HuH-7 (cell line): ENCODE data around the gene ZPR1.
"Not testable (repeated sequence)": the region's sequence is repeated elsewhere in the genome, so short reads cannot be mapped to it uniquely, and the experiment has no call there.

ENCODE experiments used
- DNase-seq: peaks from one replicate; pipeline ENCODE4 v3.0.0; 2011; ENCODE audit warnings: low spot score

The ZPR1 gene

DNA sequence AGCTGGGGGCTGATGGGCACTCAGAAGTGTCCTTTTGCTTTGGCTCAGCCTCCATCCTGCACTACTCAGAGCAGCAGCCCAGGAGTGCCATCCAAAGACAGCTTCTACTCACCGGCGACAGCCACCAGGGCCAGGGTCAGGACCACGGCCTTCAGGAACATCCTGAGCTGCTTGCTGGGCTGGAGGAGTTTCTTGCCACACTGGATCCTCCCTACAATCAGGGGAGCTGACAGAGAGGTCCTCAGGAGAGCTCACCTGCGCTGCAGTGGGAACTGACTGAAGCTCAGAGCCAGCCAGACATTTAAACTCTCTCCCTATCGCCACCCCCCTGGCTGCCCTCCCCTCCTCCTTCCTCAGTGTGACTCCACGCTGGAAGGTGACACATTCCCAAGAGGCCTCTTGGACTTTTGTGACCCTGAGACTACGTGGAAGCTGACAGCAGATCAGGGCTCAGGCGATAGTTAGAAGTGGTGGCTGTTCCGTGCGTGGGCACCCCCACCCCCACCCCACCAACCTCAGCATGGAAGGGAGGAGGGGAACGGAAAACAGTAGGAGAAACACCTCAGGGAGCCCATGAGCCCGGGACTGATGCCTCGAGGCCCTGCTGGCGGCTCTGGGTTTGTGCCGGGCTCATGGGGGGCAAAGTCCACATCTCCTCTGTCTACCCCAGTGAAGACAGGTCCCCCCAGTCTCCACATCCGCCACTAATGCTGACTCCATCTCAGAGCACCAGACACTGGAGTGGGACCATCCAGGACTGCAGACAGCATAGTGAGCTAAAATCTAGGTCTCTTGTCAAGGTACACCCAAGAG, 35.4 kb upstream of the ZPR1 start, which contains the start of gene APOA4:
Gene APOA4 (minus strand): TSS at position 274 of the 813 bp plus-strand sequence. CDS start 113 bp downstream, at position 161.
- DNase-seq = no peak

DNA sequence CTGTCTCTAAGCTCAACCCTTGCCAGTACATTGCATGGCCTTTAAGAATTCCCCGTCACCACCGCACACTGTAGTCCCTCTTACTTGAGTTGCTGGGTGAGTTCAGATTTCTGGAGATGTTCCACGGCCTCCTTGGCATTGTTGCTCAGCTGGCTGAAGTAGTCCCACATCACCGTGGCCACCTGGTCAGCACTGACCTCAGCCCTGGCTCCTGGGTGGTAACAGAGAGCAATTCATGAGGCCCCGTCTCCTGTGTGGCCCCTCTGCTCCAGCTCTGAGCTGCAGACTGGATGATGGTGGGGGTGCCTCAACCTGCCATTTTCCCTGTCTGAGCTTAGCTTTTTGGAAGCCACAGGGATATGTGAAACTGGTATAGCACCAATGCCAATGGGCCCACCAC, 34.8 kb upstream of the ZPR1 start:
- no peak for DNase-seq

DNA sequence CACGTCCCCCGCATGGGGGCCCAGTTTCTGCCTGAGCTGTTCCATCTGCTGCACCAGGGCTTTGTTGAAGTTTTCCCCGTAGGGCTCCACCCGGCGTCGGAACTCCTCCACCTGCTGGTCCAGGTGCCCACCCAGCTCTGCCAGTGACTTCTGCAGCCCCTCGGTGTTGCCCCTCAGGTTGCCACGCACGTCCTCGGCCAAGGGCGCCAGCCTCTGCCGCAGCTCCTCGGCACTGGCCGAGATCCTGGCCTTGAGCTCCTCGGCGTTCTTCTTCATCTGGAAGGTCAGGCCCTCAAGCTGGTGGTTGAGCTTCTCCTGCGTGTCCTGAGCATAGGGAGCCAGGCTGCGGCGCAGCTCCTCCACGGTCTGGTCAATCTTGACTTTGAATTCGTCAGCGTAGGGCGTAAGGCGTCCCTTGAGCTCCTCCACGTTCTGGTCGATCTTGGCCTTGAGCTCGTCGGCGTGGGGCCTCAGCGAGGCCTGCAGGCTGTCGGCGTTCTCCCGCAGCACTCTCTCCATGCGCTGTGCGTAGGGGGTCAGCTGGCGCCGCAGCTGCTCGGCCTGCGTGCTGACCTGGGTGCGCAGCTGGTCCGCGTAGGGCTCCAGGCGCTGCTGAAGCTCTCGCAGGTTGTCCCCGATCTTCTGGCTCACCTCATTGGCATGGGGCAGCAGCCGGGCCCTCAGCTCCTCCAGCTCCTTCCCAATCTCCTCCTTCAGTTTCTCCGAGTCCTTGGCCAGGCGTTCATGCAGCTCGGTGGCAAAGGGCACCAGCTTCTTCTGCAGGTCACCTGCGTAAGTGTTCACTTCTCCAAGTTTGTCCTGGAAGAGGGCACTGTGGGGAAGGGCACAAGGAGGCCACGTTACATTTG, 33.5 kb upstream of the ZPR1 start:
- DNase-seq = no peak

DNA sequence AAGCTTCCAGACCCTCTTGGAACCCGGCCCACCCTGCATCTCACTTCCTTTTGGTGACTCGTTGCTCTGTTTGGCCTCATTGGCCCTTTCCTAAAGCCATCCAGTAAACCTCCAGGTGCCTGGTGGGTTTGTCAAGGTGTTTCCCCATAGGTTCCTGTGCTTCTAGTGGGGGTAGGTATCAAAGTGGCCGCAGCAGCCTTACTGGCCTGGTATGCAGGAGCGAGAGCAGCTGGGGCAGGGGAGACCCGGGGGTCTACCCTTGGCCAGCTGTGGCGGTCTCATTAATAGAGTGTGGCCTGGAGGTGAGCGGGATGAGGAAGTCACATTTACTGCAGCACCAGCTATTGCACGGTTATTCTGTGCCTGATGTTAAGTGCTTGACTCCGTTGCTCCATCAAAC, 31.2 kb upstream of the ZPR1 start:
- DNase-seq = no peak

DNA sequence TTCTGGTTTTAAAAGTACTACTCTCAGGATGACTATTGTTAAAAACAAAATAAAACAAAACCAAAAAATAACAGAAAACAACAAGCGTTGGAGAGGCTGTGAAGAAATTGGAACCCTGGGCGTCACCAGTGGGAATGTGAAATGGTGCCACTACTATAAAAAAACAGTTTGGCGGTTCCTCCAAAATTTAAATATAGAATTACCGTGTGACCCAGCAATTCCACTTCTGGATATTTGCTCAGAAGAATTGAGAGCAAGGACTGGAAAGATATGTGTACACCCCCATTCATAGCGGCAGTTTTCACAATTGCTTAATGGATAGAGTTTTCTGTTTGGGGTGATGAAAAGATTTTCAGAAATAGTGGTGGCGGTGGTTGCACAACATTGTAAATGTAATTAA, 26.7 kb upstream of the ZPR1 start:
- no peak for DNase-seq

DNA sequence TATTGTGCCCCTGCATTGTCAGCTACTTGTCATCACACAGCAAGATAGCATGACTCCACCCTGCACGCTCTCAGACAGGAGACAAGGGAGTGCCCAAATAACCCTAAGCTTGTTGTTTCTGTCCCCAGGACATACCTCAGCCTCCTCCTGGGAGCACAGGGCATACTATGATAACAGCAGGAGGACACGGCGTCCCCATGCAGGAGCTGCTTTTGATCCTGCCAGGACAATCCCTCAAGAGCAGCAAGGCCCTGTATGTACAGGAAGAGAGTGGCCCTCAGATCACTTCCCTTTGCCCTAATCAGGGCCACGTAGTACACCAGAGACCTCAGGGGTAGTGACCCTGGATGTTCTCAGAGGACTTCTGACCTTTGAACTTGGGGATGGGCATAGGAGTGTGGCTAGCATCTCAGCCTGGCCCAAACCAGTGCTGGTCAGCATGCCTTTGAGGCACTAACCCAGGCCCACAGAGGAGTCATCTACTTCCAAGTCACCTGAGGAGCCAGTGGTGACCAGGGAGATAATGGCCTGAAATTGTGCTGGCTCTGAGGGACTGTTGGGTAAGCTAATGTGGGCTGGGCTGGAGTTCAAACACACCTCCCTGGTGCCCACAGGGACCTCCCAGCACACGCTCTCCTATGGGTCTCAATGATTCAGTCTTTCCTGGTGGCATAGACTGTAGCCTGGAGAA, 26.1 kb upstream of the ZPR1 start:
- no peak for DNase-seq

DNA sequence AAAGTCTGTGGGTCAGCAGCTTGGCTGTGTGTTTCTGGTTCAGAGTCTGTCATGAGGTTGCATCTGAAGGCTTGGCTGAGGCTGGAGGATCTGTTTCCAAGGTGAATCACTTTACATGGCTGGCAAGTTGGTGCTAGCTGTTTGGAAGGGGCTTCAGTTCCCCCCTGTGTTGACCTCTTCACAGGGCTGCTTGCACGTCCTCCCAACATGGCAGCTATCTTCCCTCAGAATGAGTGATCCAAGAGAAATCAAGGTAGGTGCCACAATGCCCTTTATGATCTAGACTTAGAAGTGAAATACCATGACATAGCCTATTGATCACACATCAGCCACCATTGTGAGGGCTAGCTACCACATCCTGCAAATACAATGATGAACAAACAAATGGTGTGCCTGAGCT, 25.3 kb upstream of the ZPR1 start:
- DNase-seq = no peak

DNA sequence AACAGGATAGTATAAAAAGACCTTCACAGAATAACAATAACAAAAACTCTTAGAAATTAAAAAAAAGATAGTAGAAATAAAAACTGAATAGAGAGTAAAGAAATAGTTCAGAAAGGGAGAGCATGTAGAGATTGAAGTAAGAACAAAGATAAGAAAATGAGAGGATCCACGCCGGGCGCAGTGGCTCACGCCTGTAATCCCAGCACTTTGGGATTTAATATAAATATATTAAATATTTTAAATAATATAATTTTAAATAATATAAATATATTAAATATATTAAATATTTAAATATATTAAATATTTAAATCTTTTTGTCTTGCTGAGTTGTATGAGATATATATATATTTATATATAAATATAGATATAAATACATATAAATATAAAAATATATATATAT, 24.3 kb upstream of the ZPR1 start:
- DNase-seq = no peak

DNA sequence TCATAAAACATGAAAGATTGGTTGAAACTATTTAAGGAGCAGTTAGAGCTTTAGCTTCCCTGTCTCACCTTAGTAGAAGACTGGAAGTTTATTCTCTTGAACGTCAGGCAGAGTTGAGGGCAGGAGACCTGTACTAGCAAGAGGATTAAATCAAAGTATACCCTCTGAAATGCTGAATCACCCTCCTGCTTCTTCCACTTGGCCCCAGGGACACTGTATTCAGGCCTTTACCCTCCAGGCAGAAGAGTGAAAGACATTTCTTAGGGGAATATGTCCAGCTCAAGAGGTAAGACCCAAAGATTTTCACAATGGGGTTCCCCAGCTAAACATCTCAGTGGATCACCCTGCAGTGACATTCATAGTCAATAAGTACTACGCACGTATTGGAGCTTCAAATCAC, 23.4 kb upstream of the ZPR1 start:
- DNase-seq = no peak

DNA sequence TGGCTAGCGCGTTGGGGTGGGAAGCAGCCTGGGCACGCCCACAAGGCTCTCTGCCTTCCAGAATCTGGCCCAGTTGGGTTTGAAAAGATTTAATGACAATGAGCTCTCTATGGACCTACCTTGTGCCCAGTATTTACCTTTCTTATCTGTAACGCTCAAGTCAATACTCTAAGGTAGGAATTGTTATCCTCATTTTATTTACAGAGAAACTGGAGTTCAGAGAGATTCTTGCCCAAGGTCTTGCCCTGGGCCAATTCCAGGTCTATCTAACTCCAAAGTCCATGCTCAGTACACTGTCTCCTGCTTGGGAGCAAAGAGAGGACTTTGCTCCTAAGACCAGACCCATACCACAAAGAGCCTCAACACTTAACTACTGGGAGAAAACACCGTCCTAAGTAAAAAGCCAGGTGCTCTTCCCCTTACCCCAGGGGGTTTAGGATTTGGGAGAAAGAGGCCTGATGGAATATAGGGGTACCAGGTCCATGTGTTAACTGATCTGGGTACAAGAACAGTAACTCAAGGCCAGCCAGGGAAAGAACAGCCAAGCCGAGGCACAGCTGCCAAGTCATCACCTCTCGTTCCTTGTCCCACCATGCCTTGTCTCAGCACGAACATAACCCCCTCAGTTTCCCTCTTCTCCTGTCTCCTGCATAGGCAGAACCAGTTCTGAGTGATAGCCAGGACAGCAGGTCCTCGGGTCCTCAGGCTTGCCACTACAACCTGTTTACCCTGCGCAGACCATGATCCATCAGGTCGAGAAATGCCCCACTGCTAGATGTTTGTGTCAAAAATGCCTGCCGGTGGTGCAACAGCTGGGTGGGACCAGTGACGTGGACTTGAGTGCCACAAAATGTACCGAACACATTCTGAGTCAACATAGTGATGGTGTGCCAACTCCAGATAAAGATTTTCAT, 20.7 kb upstream of the ZPR1 start:
- peak; percentile 60 for DNase-seq

DNA sequence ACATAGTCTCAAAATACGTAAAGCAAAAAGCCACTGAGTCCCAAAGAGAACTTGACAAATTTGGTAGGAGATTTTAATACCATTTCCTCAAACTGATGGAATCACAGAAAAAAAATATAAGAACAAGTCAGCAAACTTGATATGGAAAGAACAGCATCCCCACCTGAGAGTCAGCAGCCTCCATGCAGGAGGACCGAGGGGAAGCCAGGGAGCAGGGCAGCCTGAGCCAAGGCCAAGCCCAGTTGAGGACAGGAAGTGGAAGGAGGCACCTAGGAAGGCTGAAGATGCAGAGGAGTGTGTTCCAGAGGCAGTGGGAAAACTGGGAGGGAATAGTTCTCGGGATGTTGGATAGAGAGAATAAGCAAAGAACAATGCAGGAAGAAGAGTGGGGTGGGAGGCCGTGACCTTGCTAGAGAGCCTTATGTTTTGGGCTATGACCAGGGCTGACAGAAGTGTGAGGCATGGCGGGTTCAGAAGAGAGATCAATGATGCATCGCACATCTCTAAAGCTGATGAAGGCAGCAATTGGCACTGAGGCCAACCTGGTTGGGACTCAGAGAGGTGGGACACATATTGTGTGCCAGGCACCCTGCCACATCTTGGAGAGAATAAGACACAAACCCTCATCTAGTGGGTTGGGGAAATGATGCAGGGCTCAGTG, 19.9 kb upstream of the ZPR1 start:
- DNase-seq = no peak

DNA sequence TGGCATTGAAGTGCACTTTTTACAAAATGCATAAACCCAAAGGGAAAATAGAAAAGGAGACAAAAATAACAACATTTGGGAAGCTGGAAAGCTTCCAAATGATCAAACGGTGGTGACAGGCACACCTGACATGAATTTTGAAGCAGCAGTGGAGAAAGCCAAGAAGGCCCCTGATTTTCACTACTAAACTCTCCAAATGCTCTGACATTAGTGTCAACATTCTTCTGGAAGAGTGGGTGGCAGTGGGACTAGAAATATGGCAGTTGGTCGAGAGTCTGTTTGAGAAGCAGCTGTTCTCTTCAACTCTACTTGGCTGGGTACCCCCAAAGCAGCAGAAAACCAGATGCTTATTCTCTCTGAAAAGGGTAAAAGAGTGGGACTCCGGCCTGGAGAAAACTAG, 16.2 kb upstream of the ZPR1 start:
- no peak for DNase-seq

DNA sequence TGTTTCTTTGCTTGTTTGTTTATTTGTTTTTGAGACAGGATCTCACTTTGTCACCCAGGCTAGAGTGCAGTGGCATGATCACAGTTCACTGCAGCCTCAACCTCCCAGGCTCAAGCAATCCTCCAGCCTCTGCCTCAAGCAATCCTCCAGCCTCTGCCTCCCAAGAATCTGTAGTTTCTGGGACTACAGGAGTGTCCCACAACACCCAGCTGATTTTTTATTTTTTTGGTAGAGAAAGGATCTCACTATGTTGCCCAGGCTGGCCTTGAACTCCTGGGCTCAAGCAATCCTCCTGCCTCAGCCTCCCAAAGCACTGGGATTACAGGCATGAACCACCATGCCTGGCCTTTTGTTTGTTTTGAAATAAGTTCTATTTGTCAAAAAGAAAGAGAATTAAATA, 13.8 kb upstream of the ZPR1 start:
- not testable (repeated sequence) for DNase-seq

DNA sequence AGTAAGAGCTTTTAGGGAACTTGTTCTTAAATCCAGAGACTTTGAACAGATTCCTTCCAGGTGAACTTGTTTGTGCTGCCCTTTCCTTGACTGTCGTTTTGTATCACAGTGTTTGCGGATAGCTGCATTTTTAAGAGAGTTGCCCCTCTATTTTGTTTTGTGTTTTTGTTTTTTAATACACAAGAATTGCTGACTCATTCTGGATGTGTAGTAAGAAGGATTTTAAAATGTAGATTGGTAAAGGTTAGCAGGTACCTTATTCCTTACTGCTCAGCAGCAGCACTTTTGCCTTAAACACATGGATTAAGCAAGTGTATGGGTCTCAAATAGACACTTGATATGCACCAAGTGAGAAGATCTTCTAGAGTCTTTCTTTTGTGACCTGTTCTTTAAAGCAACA, 12.8 kb upstream of the ZPR1 start:
- DNase-seq = no peak

DNA sequence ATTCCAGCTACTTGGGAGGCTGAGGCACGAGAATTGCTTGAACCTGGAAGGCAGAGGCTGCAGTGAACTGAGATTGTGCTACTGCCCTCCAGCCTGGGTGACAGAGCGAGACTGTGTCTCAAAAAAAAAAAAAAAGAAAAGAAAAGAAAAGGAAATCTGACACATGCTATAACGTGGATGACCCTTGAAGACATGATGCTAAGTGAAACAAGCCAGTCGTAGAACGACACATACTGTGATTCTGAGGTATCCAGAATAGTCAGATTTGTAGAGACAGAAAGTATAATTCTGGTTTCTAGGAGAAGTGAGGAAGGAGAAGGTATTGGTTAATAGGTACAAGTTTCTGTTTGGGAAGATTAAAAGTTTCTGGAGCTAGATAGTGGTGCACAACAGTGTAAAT, 10.5 kb upstream of the ZPR1 start:
- no peak for DNase-seq

DNA sequence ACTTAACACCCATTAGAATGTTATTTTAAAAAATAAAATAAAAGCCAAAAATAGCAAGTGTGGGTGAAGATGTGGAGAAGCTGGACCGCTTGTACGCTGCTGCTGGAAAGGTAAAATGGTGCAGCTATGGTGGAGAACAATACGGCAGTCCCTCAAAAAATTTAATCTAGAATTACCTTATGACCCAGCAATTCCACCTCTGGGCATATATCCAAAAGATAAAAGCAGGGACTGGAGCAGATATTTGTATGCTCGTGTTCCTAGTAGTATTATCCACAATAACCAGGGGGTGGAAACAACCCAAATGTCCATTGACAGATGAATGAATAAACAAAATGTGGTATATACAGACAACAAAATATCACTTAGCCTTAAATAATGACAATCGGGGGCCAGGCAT, 10.0 kb upstream of the ZPR1 start:
- DNase-seq = no peak

DNA sequence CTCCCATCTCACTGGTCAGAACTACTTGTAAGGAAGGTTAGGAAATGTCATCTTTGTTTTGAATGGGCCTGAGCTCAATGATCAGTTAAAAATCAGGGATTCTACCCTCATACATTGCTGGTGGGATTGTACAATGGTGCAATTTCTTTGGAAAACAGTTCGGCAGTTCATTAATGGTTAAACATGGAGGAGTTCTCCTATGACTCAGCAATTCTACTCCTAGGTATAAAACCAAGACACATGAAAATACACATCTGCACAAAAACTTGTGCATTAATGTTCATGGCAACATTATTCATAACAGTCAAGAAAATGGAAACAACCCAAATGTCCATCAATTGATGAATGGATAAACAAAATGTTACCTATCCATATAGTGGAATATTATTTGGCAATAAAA, 8.7 kb upstream of the ZPR1 start:
- no peak for DNase-seq

DNA sequence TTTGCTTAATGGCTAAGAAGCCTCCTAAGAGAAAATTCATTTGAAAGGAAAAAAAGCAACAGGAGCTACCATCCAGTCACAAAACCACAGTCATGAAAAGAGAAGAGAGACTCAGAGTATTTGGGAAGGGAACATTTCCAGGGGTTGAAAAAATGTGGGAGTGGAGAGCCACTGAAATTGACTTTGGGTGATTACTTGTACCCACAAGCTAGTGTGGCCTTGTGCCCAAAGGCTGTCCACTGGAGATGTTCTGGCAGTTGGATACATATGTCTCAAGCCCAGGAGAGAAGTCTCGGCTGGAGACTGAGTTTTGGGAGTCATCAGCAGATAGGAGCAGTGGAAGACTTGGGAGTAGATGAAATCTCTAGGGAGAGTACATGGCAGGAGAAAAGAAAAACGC, 7.0 kb upstream of the ZPR1 start:
- DNase-seq = no peak

DNA sequence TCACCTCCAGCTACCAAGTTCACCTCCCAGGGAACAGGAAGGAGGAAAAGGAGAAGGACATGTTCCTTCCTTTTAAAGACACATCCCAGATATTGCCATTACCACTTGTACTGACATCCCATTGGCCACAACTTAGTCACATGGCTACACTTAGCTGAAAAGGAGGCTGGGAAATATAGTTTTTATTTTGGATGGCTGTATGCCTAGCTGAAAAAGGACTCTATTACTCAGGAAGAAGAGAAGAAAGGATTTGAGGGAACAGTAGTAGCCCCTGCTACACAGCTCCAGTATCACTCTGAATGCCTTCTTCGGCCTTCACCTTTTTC, 5.9 kb upstream of the ZPR1 start:
- no peak for DNase-seq

DNA sequence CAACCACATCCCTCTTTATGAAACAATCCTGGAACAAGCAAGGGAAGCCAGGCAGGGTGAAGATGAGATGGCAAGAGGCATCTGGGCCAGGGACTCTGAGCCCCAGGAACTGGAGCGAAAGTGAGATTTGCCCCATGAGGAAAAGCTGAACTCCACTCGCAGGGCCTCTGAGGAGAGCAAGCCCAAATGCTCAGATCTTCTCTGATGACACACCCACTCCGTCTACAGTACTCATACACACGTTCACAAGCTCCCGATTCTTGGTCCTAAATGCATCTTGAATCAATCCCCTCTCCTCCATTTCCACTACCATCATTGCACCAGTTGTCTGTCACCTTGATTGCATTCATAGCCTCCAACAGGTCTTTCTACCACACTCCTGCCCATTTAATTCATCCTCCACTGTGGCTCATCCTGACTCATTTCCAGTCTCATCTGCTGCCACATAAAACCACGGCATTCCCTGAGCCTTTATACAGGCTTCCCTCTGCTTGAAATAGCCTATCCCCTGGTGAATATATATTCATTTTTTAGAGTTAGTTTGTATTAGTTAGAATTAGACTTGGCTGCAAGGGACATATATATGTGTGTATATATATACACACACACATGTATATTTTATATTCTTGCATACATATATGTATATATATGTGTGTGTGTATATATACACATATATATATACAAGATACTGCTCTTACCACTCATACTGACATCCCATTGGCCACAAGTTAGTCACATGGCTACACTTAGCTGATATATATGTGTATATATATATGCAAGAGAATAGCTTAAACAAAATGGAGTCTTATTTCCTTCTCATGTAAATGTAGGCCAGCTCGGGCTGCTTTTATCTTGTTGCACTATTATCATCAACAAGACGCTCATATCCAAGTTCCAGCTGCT, 5.3 kb upstream of the ZPR1 start:
- DNase-seq = no peak
